GM18511 (cell line): ENCODE data around the gene ACOT8.
"Not testable (repeated sequence)": the region's sequence is repeated elsewhere in the genome, so short reads cannot be mapped to it uniquely, and the experiment has no call there.

ENCODE experiments used
- ATAC-seq: cut with Tn5 transposase; IDR thresholded peaks from one replicate; pipeline ENCODE4 v1.9.1; 2021; ENCODE audit warnings: mild to moderate bottlenecking, moderate library complexity; ENCODE audit not compliant: unreplicated experiment

ACOT8 gene

DNA sequence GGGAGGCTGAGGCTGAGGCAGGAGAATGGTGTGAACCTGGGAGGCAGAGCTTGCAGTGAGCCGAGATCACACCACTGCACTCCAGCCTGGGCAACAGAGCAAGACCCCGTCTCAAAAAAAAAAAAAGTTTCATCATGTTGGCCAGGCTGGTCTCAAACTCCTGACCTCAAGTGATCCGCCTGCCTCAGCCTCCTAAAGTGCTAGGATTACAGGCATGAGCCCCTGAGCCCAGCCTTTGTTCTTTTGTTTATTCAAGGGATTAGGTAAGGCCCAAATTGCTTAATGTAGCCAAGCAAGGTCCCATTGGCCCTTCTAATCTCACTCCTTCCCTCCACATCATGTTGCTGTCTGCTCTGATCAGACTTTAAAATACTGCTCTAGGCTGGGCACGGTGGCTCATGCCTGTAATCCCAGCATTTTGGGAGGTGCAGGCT lies 27.5 kb downstream of the ACOT8 start:
- not testable (repeated sequence) for ATAC-seq

DNA sequence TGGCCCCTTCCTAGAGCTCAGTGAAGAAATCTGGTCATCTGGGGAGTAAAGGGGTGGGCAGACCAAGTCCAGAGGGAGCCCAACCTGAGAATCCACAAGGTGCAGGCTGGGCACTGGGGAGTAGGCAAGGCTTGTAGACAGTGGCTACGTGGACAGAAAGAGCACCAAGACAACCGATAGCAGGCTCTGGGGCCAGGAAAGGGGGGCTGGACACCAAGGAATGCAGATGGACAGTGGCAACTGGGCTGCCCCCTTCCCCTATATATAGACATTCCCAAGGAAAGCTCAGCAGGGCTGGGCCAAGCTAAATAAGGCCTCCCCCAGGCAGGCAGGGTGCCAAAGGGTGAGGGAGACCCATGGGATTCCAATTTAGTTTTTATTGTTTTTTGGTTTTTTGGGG lies 28.6 kb downstream of the ACOT8 start:
- no peak for ATAC-seq

DNA sequence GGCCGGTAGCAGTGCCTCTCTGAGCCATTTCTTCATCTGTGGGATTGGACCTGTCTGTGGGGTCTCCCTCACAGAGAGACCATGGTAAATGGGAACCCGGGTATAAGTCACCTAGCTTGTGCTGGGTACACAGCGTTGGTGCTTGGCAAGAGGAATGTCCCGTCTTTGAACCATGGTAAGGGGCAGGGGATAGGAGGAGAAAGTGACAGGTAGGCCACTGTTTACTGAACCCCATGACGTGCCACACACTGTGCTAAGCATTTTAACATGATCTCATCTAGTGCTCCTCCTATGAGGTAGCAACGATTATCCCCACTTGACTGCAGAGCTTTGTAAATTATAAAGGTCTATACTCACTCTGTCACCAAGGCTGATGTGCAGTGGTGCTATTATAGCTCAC lies 29.5 kb downstream of the ACOT8 start:
- ATAC-seq: no peak

DNA sequence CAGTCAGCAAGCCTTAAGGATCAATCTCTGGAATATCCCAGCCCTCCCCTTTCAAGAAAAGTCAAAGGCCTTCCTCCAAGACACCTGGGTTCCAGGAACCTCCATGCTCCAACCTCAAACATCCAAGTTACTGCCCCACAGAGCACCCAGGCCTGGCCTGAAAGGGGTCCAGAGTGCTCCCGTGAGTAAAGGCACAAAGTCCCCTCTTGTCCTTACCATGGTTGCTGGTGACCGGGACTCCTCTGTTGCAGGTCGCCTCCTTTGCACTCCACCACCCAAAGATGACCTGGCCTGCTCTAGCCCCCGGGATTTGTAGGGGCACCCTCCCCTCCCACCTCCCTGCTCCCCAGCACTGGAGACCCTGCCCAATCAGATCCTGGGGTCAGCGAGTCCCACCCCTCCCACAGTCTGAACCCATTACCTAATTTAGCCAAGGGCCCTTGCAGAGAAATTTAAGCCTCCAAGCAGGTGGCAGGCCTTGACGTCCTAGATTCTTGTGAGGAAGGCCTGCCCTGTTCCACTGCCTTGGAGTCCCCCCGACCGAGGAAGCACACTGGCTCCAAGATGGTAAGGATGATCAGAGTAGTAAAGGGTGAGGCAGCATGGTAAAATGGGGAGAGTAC lies 30.1 kb downstream of the ACOT8 start, which contains the start of gene TNNC2:
TNNC2 (minus strand) TSS at position 283 of the 623 bp plus-strand sequence; CDS start at position 219, 64 bp downstream.
- no peak for ATAC-seq

DNA sequence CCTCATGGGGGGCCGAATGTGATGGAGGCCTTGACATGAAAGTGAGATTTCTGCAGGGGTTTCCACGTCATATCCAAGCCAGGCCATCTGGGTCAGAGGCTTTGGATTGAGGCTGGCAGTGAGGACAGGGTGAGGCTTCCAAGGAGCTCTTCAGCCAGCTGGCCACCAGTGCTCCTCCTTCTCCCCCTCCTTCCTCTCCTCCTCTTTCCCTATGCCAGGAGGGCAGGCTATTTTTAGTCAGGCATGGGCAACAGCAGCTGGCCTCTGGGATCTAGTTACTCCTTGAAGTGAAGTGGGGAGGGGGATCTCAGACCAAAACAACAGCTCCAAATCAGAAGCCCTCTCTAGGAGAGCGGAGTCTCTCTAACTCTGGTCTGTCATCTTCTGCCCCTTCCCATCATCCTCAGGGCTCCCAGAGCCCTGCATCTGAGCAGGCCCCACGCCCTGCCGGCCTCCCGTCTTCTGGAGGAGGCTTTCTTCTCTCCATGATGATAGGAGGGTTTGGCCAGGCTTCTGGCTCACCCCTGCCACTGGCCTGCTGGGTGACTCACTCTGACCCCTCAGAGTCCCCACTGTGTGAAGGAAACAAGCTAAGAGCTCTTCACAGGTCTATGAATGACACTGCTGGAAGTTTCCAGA lies 30.7 kb downstream of the ACOT8 start:
- no peak for ATAC-seq

DNA sequence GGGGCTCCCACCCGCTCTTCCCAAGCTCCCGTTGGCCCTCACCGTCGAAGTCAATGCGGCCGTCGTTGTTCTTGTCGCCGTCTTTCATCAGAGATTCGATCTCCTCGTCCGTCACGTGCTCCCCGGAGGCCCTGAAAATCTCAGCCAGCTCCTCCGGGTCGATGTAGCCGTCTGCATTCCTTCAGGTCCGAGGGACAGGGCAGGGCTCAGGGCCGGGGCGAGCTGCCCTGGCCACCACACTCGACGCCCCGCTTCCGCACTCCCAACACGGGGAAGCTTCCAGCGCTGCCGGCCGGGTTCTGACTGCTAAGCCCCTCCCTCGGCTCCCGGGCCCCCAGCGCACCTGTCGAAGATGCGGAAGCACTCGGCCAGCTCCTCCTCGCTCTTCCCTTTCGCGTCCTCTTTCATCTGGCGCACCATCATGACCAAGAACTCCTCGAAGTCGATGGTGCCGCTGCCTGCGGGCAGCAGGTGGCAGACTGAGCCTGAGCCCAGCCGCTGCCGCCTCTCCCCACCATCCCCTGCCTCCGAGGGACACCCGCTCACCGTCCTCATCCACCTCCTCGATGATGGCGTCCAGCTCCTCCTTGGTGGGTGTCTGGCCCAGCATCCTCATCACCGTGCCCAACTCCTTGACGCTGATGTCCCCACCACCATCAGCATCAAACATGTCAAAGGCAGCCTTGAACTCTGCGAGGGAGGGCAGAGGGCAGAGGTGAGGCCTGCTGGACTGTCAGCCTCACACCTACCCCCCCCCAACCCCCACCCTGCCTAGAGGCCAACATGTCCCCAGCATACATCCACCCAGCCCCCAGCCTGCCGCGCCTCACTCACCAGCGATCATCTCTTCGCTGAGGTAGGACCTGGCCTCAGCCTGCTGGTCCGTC lies 33.0 kb downstream of the ACOT8 start:
- no peak for ATAC-seq

DNA sequence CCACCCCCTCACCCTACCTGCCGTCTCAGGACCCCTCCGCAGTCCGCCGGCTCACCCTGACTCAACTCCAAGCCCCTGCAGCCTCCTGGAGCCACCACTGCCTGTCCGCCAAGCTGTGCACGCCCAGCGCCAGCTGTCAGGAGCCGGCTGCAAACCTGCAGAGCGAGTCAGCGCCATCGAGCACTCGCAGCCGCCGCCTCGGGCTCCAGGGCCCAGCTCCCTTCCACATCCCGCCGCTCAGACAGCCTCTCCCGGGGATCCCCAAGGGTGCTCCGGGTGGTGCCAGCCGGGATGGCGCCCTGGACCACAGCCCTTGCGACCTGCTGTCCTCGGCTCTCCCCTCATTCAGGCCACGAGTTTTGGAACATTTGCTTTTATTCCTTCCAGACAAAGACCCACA lies 34.3 kb downstream of the ACOT8 start:
- no peak for ATAC-seq

DNA sequence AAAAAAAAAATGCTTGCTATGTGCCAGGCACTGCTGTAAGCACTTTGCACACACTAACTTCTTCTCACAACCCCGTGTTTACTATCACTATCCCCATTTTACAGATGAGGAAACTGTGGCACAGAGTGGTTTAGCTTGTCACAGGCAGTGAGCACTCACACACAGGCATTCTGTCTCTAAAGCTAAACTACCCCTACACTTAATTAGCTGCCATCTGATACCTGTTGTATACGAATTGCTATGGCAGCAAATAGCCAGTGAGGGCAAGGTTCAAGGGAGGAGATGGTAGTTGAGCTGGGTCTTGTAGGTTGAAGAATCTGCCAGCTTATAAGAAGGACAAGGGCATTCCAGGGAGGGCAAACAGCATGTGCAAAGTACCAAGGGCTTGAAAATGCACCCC lies 35.2 kb downstream of the ACOT8 start:
- no peak for ATAC-seq

DNA sequence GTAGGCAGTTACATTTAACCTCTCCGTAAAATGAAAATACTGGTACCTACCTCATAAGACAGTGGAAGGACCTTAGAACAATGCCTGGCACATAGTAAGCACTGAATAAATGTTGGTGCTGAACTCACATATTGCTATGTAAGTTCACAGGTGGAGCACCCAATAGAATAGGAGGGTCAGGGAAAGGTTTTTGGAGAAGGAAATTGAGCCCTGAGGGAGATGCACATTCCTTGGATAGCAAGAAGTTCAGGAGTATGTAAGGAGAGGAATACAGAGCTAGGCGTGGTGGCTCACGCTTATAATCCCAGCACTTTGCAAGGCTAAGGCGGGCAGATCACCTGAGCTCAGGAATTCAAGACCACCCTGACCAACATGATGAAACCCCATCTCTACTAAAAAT lies 37.7 kb downstream of the ACOT8 start:
- no peak for ATAC-seq

DNA sequence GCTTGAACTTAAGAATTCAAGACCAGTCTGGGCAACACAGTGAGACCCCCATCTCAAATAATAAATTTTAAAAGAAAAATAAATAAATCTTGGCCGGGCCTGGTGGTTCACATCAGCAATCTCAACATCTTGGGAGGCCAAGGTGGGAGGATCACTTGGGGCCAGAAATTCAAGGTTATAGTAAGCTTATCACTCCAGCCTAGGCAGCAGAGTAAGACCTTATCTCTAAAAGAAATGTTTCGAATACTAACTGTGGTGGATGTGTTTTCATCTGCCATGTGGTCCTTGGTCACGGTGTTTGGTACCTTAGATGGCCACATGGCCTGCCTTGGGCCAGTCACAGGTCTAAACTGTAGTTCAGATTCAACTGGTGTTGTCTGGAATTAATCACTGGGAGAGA lies 39.0 kb downstream of the ACOT8 start:
- ATAC-seq: no peak

DNA sequence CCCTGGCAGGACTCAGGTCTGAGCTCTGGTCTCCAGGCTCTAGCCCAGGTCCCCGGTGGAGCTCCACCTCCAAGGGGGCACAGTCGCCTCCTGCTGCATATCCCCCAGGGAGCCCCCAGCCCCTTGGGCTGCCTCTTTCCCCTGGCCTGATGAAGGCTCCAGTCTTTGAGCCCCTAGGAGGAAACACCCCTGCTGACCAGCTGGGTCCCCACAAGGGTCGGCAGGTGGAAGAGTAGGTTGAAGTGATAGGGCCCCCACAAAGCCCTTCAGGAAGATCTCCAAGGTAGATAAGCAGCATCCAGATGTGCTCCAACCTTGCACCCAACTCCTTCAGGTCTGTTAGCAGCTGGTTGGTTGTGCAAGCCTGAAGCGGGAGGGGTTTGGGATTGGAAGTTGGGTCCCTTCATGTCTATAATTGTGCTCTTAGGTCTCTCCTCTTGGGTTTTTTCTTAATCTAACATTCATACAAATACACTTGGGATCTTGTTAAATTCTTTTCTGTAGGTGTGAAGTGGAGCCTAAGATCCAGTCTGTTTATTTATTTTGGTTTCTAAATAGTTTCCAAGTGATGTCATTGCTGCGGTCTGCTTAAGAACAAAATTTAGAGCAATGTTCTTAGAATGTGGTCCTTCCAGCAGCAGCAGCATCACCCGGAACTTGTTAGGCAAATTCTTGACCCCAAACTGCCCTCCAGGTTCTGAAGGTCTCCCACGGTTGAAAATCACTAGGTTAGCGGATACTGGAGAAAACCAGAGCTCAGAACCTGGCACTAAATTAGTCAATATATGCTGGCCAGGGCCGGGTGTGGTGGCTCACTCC lies 39.6 kb downstream of the ACOT8 start:
- no peak for ATAC-seq

DNA sequence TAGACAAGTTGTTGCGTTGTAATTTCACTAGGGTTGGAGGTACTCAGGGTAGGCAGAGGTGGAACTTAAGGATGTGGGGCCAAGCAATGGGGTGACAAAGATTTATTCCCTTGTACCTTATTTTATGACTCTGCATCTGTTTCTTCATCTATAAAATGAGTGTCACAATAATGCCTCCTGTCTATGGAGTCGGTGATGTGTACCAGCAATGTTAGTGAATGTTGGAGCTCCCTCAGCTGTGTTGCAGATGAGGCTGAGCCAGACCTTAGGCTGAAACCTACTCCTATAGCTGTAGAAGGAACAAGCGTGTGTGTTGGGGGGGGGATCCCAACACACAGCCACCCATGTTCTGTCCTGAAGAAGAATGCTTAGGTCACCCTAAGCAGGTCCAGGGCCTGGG lies 40.2 kb downstream of the ACOT8 start:
- no peak for ATAC-seq

DNA sequence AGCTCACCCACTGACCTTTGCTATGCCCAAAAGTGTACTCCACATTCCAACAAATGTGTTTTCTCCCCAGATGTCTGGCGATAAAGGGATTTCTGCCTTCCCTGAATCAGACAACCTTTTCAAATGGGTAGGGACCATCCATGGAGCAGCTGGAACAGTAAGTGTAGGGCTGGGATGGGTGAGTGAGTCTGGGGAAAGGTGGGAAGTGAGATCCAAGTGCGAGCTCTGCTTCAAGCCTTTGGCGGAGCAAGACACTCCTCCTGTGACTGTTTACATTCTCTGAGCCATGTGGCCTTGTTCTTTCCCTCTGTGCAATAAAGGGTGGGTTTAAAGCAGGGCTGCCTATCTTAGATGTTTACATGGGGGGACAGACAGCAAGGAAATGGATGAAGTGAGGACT lies 42.9 kb downstream of the ACOT8 start:
- no peak for ATAC-seq

DNA sequence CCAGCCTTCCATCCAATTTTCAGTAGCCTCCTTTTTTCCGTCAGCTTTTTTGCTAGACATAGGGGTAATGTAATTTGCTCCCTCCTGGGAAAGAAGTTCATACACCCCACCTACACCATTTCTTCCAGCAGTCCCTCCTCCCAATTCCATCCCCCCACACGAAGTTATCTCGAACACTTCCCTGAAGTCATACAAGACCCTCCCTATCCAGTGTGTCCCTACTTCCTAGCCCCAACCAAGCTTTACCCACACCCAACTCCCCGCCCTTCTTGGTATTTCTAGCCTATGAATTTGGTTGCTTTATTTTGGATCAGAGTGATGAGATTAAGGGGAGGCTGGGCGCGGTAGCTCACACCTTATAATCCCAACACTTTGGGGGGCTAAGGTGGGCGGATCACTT lies 43.7 kb downstream of the ACOT8 start:
- no peak for ATAC-seq

DNA sequence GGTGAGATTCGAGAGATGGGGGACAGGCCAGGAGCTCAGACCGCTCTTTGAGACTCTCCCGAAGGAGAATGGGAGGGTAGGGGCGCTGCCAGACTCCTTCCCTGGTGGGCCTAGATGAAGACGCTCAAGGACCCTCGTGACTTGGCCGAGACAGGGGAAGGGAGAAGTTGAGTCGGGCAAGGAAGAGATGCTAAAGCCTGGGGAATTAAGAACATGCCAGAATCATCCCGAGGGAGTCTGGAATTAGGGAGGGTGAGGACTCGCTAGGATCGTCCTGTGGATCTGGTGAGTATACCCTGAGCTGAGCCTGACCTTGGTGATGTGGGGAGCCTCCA lies 44.2 kb downstream of the ACOT8 start:
- no peak for ATAC-seq

DNA sequence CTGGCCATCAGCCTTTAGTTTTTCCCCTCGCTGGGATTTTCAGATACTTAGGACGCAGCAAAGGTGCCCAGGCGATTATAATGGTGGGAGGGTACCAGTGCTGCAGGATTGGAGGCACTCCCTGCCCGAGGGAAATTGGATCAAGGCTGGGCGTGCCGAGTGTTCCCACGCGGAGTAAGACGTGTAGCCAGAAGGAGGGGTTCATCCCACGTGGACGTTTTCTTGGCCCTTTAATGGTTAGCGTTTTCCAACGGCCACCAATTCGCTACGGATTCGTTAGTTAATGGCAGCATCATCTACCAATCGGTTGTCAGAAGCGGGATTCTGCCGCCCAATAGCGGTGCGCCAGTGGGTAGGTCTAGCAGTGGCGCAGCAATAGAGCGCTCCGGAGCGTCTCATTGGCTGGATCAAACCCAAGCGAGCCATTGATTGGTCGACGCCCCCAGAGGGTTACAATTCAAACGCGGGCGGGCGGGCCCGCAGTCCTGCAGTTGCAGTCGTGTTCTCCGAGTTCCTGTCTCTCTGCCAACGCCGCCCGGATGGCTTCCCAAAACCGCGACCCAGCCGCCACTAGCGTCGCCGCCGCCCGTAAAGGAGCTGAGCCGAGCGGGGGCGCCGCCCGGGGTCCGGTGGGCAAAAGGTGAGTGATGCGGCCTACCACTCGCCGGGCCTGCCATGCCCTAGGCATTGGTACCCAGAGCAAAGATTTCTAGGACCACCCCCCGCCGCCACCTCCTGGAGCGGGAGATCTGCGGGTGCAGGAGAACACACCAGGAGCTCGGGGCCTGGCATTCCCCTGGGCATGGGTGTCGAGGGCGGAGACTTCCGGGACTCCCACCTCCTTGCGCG lies 44.8 kb downstream of the ACOT8 start, which contains the start of gene UBE2C:
UBE2C (plus strand) TSS at position 488 of the 849 bp plus-strand sequence; CDS start at position 540, 52 bp downstream.
- peak; percentile 99 for ATAC-seq

DNA sequence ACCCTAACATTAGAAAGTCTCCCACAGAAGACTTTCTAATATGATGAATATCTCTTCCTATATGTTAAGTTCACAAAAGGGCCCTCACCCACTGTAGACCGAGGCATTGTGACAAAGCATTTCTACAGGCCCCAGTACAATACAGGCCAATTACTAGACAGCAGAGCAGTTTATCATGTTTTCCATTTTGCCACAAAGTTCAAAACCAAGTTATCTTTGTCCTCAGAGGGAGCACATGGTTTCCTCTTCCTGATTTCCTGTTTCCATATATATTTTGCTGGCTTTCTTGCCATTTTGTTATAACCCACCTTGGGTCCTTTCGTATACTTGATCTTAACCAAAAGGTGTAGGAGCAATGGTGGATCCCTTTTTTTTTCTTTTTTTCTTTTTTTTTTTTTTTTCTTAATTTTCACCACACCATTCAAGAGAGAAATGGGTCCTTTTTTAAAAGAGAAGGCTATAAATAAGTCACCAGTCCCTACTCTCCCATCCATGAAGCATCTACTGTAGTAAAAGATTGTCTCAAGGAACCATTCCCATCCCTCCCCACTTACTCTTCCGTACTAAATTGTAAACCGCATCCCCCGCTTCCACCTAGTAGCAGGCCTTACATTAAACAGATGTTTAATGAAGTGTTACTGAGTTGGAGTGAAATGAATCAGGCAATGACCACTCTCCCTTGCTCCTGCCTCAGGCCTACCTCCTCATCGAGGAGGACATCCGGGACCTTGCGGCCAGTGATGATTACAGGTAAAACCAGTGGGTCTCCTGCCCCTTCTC lies 46.8 kb downstream of the ACOT8 start:
- ATAC-seq: no peak

DNA sequence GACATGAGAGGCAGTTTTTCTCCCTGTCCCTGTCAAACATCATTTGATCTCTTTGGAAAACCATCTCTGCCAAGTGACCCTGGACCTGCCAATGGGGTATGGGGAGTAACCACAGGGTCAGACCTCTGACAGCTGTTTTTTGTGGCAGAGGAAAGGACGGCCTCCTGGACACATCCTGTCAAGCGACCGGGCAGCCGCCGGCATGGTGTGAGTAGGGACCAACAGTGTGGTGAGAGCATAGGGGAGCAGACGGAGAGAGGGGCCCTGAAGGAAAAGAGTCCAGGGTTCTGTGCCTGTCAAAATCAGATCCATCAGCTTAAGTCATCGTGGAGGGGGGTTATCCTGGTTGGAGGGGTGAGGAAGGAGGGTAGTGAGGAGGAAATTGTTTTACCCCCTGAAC lies 55.3 kb downstream of the ACOT8 start:
- no peak for ATAC-seq

DNA sequence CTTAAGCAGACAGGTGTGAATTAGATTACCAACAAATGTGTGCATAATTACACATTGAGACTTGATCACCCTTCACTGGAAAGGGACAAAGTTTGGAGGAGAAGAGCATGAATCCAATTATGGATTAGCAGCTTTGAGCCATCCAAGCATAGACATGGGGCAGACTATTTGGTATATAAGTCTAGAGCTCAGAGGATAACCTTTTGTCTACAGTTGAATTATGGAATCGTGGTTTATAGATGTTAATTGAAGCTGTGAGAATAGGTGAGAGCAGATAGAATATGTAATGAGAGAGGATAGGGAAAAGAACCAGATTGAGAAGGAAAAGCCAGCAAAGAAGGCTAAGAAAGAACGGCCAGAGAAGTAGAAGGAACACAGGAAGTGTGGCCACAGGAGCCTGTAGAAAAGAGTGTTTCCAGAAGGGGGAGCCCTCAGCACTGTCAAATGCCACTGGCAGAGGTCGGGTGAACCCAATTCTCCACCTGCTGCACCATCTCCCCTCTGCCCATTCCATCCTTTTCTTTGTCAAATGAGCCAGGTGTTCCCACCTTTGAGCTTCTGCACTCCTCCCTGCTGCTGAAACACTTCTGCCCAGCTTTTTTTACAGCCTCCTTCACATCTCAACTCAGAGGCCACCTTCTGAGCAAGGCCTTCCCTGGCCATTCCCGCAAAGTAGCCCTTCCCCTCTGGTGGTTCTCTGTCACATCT lies 58.1 kb downstream of the ACOT8 start:
- ATAC-seq: no peak
